EL (cell line): Measurements from ENCODE around the gene RXRA.

Experiments
- DNase-seq: peaks from one replicate; pipeline ENCODE4 v3.0.0-alpha.2; 2016

The RXRA gene

DNA sequence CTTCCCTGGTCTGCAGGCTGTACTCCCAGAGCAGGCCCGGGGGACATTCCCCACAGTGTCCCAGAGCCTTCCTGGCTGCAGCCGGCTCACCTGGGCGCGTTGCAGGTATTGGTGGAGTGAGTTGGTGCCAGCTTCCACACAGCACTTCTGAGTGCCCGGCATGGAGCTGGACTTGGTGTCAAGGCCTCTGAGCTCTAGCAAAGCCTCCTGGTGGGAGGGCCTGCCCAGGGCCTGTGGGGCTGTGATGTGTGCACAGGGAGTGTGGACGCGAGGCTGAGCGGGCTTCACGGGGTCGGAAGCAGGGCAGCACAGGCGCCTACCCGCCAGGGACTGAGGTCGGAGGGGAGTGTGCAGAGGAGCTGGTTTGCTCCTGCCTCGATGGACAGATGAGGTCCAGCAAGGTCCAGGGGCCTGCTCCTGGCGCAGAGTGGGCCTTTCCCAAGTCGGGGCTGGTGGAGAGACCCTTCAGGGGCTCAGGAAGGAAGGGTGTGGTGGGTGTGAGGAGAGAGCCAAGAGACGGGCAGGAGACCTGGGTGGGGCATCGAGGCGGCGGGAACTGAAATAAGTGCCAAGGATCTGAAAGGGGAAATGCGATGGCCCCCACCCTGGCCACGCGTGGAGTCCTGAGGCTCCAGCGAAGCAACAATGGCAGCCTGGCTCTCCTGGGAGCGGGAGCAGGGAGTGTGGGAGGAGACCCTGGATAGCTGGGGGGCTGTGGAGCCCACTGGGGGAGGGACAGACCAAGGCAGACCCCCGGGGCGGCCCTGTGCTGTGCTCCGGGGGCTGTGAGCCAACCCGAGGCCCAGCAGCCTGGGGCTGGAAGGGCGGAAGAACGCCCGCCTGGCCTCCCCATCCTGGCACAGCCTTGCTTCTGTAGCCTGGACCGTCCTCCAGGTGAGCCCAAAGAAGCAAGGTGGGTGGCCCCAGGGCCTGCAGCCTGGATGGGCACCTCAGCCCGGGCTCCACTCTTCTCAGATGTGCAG, 78.4 kb downstream of the RXRA start:
- DNase-seq, result no peak

DNA sequence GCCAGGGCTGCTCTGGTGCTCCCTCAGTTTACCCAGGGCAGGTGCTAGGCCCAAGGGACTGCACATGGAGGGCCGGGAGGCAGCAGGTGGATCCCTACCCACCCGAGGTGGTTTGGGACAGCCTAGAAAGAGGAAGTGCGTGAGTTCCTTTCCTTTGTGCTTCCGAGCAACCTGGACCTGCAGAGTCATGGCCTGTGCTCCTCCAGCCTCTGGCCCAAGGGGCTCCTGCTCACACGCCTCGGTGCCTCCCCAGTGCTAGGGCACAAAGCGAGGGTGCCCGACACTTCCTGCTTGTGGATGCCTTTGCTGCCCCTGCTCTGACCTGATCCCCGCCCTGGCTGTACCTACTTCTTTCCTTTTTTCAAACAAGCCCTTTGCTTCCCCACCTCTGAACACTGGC, 79.3 kb downstream of the RXRA start:
- DNase-seq, result no peak

DNA sequence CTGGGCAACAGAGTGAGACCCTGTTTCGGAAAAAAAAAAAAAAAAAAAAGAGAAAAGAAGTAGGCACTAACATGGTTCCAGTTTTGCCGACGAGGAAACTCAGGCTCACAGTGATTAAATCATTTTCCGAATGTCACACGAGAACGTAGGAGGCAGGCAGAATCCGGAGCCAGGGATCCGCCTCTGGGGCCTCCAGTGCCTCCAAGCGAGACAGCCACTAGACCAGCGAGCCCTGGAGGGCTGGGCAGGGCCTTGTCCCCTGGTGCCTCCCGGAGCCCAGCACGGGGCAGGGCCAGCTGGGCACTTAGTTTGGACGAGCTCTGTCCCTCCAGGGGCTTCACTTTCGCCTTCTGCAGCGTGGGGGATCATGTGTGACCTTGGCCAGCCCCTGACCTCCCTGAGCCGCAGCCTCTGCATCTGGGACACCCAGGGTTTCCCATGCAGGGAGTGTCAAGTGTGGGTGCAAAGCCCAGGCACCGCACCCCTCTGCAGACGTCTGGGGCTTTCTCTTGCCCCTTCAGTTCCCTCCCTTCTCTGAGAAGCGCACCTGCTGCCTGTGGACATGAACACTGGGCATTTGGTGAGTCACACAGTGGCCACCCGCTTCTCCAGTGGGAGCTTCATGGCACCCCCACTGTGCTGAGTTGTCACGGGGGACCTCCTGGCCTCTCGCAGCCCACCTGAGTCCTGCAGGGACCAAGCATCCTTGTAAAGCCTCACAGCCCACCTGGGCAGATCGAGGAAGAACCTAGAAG, 80.3 kb downstream of the RXRA start:
- peak; percentile 14 for DNase-seq

DNA sequence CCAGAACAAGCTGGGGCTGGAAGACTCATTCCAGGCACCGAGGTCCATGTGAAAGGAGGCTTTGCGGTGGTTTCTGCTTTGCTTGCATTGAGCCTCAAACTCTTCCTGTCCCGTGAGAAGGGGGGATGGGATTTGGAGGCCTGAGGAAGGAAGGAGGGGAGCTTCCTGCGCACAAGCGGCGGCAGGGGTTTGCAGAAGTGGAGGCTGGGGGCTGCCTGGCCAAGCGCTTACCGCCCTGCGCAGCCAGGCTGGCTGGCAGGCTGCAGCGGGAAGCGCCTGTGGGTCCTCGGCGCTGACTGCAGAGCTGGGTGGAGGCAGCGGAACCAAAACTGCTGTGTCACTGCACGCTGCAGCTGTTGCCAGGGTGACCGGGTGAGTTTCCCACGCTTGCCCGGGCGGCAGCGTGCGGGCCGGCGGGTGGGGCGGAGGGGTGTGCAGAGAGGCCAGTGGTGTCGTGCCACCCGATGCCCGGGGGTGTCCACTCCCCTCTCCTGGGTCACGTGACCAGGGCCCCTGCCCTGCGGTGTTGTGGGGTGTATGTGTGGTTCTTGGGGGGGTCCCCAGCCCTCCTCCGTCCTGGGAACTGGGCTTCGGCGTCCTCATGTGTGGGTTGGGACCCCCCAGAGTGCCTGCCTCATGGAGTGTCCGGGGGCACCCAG, 81.0 kb downstream of the RXRA start:
- DNase-seq, result peak; percentile 89

DNA sequence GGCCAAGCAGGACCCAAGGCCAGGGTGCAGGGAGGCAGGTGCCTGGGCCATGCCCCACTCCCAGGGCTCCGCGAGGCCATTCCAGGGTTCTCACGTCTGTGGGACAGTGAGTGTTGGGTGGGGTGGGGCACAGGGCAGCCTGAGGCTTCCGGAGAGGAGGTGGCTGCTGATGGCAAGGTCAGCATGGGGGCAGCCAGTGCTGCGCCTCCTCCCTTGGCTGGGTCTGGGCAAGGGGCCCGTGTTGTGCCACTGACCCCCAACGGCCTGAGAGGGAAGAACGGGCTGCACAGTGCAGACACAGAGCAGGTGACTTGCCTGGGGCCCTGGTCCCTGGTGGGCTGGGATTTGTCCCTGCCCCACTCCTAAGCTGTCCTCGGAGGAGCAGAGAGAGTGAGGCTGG, 82.1 kb downstream of the RXRA start:
- no peak for DNase-seq

DNA sequence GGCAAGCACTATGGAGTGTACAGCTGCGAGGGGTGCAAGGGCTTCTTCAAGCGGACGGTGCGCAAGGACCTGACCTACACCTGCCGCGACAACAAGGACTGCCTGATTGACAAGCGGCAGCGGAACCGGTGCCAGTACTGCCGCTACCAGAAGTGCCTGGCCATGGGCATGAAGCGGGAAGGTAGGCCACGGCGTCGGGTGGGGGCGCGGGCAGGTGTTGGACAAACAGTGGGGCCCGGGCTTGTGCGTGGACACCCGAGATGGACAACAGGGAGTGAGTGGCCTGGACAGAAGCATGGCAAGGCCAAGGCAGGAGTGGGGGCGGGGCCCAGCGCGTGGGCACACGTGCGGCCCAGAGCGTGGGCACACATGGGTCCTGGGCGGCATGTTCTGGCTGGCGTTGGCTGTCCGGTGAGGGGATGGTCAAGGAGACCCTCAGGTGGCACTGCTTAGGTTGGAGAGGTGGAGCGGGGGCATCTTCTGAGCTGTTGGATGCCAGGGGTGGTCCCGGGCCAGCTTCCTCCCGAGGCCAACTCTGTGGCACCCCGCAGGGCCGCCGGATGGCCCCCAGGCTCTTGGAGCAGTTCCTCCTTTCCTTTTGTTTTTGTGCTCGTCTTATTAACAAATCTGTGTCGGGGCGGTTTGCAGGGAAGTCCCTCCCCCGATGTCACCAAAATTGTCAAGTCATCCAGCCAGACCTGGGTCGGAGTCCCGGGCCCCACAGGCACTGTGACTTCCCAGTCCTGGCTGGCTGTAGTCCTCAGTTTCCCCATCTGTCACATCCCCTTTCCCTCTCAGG, 82.9 kb downstream of the RXRA start:
- DNase-seq, result no peak

DNA sequence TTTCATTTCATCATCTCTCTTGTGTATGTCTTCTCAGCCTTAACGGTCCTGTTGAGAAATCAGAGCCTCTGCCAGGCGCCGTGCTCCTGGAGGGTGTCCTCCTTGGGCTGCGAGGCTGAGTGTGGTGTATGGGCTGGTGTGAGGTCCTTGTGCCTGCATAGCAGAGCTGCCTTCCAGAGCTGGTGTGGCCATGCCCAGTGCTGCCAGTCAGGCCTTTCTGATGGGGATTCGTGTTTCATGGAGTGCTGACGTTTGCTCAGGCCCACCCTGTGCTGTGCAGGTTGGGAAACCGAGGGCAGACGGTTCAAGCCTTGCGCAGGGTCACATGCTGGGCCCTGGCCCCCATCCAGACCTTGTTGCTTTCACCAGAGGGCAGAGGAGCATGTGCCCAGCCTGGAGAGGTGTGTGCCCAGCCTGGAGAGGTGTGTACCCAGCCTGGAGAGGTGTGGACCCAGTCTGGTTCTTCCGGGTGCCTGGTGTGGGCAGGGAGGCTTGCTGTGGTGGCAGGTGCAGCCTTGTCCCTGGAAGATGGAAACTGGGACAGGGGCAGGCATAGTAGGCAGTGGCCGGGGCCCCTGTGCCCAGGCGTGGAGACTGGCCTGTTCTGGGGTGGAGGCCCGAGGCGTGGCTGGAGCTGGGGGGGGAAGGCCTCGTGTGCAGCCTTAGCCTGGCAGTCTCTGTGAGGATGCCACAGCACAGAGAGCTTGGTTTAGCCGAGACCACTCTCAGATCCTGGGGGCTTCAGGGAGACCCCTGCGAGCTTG, 84.0 kb downstream of the RXRA start:
- DNase-seq, result no peak

DNA sequence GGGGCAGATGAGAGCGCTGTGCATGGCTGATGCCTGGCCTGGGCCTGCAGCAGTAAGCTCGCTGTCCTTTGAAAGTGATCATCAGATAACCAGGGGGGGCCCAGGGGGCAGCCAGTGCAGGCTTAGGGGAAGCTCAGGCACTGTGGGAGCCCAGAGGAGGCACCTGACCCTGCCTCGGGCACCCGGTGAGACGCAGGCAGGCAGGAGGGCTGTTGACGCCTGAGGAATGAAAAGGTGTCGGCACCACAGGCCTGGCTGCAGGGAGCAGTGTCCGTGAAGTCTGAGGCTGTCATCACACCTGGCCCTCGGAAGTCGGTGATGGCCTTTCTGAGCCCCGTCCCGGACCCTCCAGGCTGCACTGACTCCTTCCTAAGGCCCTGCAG, 84.6 kb downstream of the RXRA start:
- no peak for DNase-seq

DNA sequence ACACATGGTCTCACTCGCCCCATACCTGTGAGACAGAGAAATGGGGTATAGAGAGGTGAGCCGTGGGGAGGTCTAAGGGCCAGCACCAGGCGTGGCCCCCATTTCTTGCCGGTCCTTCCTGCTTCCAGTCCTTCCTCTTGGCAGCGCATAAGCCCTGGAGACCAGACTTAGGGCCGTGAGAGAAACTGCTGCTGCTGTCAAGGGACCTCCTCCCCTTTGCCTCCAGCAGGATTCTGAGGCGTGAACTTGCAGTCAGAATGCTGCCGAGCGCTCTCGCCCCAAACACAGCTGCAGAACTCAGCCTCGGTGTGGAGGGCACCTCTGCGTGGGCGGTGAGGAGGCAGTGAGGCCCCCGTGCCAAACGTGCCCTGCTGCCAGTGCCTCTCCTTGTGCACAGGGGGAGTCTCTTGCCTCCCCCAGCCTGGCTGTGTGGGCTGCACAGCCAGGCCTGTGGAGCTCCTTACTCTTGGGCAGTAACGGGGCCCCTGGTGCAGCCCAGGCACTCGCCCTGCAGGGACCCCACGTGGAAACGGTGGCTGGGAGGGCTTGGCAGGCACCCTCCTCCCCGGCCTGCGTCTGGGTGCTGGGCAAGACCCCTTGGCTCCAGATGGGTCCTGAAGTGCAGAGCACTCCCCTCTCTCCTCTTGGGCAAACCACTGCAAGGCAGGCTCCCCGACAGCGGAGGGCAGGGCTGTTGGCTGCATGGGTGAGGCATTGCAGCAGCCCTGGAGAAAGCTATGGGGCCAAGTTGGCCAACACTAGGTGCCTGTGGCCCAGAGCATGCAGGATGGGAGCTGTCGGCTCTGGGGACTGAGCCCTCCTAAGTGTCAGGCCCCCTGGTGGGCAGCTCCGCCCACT, 85.4 kb downstream of the RXRA start:
- DNase-seq, result no peak

DNA sequence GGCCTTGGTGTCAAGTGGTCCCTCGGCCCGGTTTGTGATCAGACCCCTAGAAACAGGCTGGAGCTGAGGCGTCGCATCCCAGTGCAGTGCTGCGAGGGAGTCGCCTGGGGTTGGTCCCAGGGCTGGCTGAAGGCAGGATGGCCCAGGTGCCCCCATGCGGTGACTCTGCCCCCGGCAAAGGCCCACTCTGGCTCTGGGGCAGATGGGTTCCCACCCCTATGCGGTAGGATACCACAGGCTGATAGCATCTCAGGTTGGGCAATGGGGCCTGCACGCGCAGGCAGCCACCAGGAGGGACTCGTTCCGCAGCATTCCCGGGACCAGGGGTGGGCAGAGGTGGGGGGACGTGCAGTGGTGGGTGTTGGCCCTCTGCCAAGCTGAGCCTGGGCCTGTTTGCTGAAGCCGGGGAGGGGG, 86.0 kb downstream of the RXRA start:
- no peak for DNase-seq

DNA sequence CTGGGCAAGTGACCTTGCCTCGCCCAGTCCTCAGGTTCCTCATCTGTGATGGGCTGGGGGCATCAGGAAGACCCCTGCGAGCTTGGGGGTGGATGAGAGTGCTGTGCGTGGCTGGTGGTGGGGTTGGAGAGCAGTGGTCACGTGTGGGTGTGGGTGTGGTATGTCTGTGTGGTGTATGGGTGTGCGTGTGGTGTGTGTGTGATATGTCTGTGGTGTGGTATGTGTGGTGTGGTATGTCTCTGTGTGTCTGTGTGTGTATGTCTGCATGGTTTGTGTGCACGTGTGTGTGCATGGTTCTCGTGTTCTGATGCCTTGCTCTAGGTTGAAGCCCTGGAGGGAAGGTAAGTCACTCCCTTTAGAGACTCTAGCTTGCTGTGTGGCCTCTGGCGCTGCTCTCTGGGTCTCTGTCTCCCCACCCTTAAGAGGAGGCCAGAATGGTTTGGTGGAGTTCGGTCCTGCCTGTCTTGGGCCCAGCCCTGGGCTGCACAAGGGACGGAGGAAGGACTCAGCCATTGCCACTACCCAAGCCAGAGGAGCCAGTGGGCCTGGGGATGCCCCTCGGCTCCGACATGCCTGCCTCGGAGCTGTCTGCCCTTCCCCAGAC, 87.0 kb downstream of the RXRA start:
- no peak for DNase-seq

DNA sequence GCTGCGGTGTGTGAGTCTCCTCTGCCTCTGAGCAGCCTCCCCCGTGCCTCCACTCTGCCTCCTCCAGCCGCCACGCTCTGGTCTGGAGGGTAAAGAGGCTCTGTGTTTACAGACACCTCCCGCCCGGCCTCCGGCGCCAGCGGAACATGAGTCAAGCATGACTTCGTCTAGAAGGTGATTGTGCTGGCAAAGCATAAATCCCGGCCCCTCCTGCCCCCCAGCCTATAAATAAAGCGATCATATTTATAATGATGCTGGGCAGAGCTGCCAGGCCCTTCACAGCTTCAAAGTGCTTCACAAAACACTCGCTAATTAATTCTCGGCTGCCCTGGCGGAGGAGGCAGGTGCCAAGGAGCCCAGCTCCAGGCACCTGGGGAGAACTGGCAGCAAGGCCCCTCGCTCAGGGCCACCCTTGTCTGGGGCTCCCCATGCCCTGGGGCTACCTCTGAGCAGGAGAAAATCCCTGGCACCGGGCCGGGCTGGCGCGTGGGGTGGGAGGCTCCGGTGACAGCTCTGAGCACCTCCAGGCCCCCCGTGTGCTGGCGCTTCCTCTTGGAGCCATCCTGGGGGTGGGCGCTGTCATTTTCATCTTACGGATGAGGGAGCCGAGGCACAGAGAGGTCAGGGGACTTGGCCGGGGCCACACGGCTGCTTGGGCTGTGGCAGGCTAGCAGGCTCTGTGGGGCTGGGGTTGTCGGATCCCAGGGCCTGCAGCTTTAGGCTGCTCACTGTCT, 87.8 kb downstream of the RXRA start:
- peak; percentile 86 for DNase-seq

DNA sequence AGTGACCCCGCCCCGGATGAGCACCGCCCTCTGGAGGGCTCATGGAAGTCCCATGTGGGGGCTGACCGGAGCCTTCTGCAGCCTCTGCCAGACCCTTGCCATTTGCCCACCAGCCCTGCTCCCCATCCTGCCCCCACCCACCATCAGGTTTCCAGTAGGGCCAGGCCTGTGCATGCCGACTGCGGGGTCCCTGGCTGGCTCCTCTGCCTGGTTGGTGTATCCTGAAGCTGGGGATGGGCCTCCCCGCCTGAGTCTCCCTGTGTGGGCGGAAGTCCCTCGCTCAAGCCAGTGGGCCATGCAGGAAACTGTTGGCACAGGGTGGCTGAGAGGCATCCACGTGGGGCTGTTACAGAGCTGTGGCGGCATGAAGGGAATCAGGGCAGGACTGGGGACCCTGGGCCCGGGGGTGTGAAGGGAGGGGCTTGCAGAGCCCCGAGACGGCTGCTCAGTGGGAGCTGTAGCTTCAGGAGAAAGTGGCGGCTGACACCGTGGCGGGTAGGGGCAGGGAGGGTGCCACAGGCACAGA, 88.7 kb downstream of the RXRA start:
- DNase-seq, result no peak

DNA sequence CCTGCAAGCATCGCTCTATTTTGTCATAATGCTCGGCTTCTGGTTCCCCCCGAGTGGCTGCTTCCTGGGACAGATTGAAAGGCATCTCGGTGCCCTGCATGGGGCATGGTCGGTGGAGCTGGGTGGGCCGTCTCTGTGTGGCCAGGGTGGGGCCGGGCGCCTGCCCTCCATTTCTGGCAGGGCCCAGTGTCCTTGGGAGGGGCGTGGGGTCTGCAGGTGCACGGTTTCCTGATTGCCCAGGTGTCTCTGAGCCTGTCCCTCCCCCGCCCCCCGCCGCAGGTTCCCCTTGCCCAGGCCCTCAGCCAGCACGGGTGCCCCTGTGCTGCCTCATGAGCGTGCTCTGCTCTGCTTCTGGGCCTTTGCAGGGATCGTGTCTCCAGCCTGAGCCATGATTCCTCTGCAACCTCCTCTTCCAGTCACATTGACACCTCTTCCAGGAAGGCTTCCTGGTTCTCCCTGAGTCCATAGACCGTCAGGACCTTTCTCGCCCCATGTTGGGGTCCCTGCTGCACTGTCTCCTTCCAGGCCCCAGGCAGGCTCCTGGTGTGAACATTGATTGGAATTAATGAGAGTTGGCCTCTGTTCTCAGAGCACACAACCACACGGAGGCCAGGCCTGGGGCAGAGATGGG, 90.2 kb downstream of the RXRA start:
- no peak for DNase-seq

DNA sequence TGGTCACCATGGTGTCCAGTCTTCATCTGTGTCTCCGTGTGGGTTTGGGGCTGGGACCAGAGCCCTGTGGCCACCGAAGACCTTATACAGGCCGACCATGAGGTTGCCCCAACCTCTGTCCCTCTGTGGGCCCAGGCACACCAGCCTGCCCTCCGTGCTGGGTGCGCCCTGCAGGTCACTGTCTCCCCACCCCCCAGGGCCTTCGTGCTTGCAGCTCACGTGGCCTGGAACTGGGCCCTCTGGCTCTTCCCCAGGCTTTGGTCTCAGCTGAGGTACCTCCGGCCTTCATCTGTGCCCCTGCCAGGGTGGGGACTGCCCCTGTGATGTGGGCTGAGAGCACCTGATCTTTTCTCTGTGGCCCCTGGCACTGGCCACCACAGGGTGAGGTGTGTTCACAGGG, 92.1 kb downstream of the RXRA start:
- DNase-seq, result no peak

DNA sequence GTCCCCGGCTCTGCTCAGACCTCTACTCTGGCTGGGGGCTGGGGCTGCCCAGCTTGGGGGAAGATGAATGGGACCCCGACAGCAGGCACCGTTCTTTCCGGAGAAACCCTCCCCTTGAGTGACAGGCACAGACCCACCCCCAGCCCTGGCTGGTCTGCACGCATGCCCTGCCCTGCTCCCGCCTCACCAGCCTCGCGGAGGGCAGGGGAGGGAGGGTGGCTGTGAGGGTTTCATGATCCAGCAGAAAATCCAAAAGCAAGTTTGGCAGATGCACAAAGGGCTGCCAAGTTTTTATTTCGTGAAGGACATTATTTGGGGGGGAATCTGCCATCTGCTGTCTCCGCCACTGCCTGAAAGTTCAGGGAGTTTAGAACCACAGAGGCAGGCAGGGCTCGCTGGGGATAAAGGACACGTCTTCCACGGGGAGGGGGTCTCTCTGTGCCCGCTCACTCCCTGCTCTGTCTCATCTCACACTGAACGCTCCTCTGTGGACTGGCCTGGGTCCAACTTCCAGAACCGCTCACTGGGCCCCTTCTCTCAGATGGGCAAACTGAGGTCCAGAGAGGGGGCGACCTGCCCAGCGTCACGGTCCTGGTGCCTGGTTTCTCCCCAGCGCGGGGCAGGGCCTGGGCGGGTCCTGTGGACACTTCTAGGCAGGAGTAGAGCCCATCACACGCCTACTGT, 92.9 kb downstream of the RXRA start:
- DNase-seq, result no peak

DNA sequence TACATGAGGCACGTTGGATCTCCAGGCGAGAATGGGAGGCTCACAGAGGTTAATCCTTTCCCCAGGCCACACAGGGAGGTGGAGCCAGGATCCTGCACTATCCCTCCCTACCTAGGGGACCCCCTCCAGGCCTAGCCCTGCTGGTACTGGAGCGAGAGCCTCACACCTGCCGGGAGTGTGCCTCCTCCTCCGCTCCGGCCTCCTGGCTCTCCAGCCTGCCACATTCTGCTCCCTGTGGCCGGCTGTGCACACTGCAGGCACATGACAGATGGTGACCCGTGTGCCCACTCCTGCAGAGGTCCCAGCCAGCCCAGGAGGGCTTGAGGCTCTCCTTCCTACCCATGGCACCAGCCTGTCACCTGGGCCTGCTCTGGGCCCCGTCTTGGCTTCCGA, 93.4 kb downstream of the RXRA start:
- no peak for DNase-seq

DNA sequence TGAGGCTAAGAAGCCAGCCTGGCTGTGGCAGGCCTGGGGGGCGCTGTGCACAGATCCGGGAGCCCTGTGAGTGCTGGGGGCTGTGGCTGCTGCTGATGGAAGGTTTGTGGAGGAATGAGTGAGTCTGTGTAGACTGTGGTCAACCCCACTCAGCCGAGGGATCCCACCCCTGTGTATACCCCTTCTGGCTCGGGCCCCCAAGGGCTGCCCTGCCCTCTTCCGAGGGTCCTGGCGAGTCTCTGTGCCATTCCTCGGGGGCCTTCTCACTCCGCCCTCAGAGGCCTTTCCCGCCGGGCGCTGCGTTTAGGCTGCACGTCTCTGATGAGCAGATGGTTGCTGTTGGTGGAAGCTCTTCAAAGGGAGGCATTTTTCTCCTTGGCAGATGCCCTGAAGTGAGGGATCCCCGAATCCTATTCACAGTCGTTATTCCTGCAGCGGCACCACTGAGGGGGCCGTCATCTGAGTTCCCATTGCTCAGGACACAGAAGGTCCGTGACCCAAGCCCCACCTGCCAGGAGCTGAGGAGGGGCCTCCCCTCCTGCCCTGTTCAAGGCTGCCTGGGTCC, 94.1 kb downstream of the RXRA start:
- no peak for DNase-seq
